Psoas muscle (tissue), 8 donors: Measurements from ENCODE around the gene ARHGAP23. TPM values are rescaled to one million over a fixed set of nuclear protein-coding genes. Genes with fewer than 3 reads are reported as not detected.

ENCODE experiments used
- ATAC-seq, 4 donors: fragments of 200-7000 bp; cut with Tn5 transposase; one replicate each; pipeline ENCODE4 v1.9.1; 2020; ENCODE audit warnings: moderate library complexity in 3 of 4, mild to moderate bottlenecking in 2 of 4
- DNase-seq, 2 donors: peaks; one replicate each; pipeline ENCODE4 v3.0.0-alpha.2; 2020
- H3K27ac ChIP-seq: fragments of 200-600 bp; one replicate; pipeline ENCODE4 v1.8.0; 2022
- H3K27me3 ChIP-seq, 3 donors: fragments of 200-600 bp in 1 of 3; one replicate each; pipeline versions ENCODE4 v1.6.1 to v1.8.0; 2013 to 2022; ENCODE audit warnings: low read length in 2 of 3, mild to moderate bottlenecking in 2 of 3, moderate library complexity in 1 of 3; ENCODE audit not compliant: insufficient read depth in 3 of 3
- H3K36me3 ChIP-seq, 2 donors: fragments of 200-600 bp in 1 of 2; one replicate each; pipeline versions ENCODE4 v1.6.1 to v1.8.0; 2013 to 2022; ENCODE audit warnings: low read depth in 1 of 2, mild to moderate bottlenecking in 1 of 2, moderate library complexity in 1 of 2; ENCODE audit not compliant: insufficient read depth in 1 of 2
- H3K4me1 ChIP-seq: fragments of 200-600 bp; one replicate; pipeline ENCODE4 v1.8.0; 2022
- H3K4me3 ChIP-seq: fragments of 200-600 bp; one replicate; pipeline ENCODE4 v1.8.0; 2022; ENCODE audit warnings: mild to moderate bottlenecking
- H3K9me3 ChIP-seq: fragments of 200-600 bp; one replicate; pipeline ENCODE4 v1.8.0; 2022
- CTCF ChIP-seq: fragments of 200-600 bp; IDR thresholded peaks from one replicate; pipeline ENCODE4 v1.8.0; 2022; ENCODE audit warnings: antibody characterized with exemption
- WGBS, 3 donors: extraction: QIAGEN DNeasy Blood & Tissue Kit; methylation state at CpG; one replicate each; pipeline versions ENCODE4 v1.1.6 to v1.1.7; 2013; 5-methylcytosine and 5-hydroxymethylcytosine counted together
- intact Hi-C, 2 donors: fragments of 100-400 bp; cut with DNase I; formaldehyde crosslinking; loops; one replicate each; pipeline versions ENCODE4 v1.11.0 to v1.14.2; 2022
- polyA plus RNA-seq, 3 donors: library from polyadenylated mRNA; stranded (reverse); fragments of 200-250 nt; gene quantifications; one replicate each; pipeline ENCODE4 v1.2.3, GENCODE V29; 2013
- total RNA-seq, 4 donors: library from RNA; stranded (reverse); fragmentation: NEBNext Ultra II Directional in 2 of 4; extraction: Animal tissue kit (Norgen Biotek cat#: 25700) in 2 of 4; gene quantifications; one replicate each; pipeline versions ENCODE4 v1.2.1 to v1.2.4, GENCODE V29; 2021 to 2023
- donor health status: healthy with polysubstance abuse.
- donor health status: DM: no; HTN: no; CAD: no; lungs with moderate emphysema.
- donor health status: Bipolar disorder and iron deficiency.
- donor health status: healthy.
- donor health status: DM: yes; HTN: yes; CAD: no.
- donor health status: DM: no; HTN: no; CAD: no.
- donor health status: DM: no; HTN: no; CAD: no.
- donor health status: DM: yes; HTN: yes; CAD: no.

Gene ARHGAP23
- total and polyA plus RNA-seq, 7 donors, result 7.6 to 35.8 (median 23.6) TPM

GRCh38 chr17:38420518-38420917 is 7.7 kb upstream of the ARHGAP23 start:
- Histone ChIP-seq H3K4me1 (peaks cover 17% of the 10 kb centered on the region), H3K9me3 (no peaks in the 10 kb centered on the region), H3K27me3 (peaks cover 0 to 24% (median 6%) of the 10 kb centered on the region in 3 donors), H3K36me3 (no peaks in the 10 kb centered on the region), H3K4me3 (no peak overlapping the region), H3K27ac (no peak overlapping the region)
- TF ChIP-seq CTCF, result no peak
- ATAC-seq, result no peak
- DNase-seq, result no peak
- intact Hi-C loops, result loop anchor here in 1 of 2 donors (10.0 kb wide), 1 partner anchor 64 kb away; no protein-coding TSS in a partner anchor
- WGBS, 3 donors, result 56 to 66% (median 61%) methylated on average over 6 of the region's 6 CpGs

GRCh38 chr17:38421171-38421841 is 7.0 kb upstream of the ARHGAP23 start:
- peak; percentile 5 to 35 (median 30) for ATAC-seq
- no peaks in the 10 kb centered on the region for H3K9me3 ChIP-seq
- no peaks in the 10 kb centered on the region for H3K36me3 ChIP-seq
- peaks cover 23% of the 10 kb centered on the region for H3K4me1 ChIP-seq
- intact Hi-C loops, result loop anchor here in 1 of 2 donors (10.0 kb wide), 1 partner anchor 63 kb away; no protein-coding TSS in a partner anchor
- TF ChIP-seq CTCF, result no peak
- H3K27ac ChIP-seq, result peak overlapping the region; percentile 7
- DNase-seq, result no peak
- H3K27me3 ChIP-seq, result peaks cover 0 to 24% (median 6%) of the 10 kb centered on the region in 3 donors
- H3K4me3 ChIP-seq, result no peak overlapping the region
- 6 to 15% (median 12%) methylated on average over 14 of the region's 14 CpGs for WGBS, 3 donors

- intact Hi-C loops, result loop anchor here (2.0 to 10.0 kb wide), 2 partner anchors 63 kb away; no protein-coding TSS in a partner anchor
- TF ChIP-seq CTCF, result no peak
- WGBS, 3 donors, result 51 to 61% (median 52%) methylated on average over 17 of the region's 17 CpGs
- Histone ChIP-seq H3K27ac (no peak overlapping the region), H3K27me3 (peaks cover 0 to 24% (median 6%) of the 10 kb centered on the region in 3 donors), H3K4me1 (peaks cover 31% of the 10 kb centered on the region), H3K36me3 (no peaks in the 10 kb centered on the region), H3K4me3 (no peak overlapping the region), H3K9me3 (no peaks in the 10 kb centered on the region)
- ATAC-seq, result no peak
- DNase-seq, result no peak
Measured at GRCh38 chr17:38421871-38422827, 6.1 kb upstream of the ARHGAP23 start.

- no peaks in the 10 kb centered on the region for H3K9me3 ChIP-seq
- intact Hi-C loops, result loop anchor here in 1 of 2 donors (10.0 kb wide), 1 partner anchor 60 kb away; no protein-coding TSS in a partner anchor
- H3K36me3 ChIP-seq, result no peaks in the 10 kb centered on the region
- ATAC-seq (no peak), DNase-seq (no peak)
- H3K27me3 ChIP-seq, result peaks cover 0 to 9% (median 4%) of the 10 kb centered on the region in 3 donors
- WGBS, 3 donors, result 73 to 76% (median 75%) methylated on average over 6 of the region's 6 CpGs
- no peak overlapping the region for H3K27ac ChIP-seq
- no peak for TF ChIP-seq CTCF
- no peak overlapping the region for H3K4me3 ChIP-seq
- H3K4me1 ChIP-seq, result peaks cover 29% of the 10 kb centered on the region
Measured at GRCh38 chr17:38424297-38424972, 3.8 kb upstream of the ARHGAP23 start.
